Endometrial microvascular endothelial cells (primary cell): ENCODE measurements around the gene CAMTA1. TPM values are rescaled to one million over a fixed set of nuclear protein-coding genes. Genes with fewer than 3 reads are reported as not detected.
"Not testable (repeated sequence)": the region's sequence is repeated elsewhere in the genome, so short reads cannot be mapped to it uniquely, and the experiment has no call there.

Experiments
- in situ Hi-C: cut with HindIII; loops from 2 replicates; pipeline ENCODE4 v1.10.0; 2017; ENCODE audit warnings: low sequenced_read_pairs, low pct_unique_long_range_greater_than_20kb; ENCODE audit errors: inconsistent ontology term
- total RNA-seq: library from RNA; depleted of rRNA; stranded (reverse); fragments of >200 nt; gene quantifications from one replicate; pipeline ENCODE4 v1.2.3, GENCODE V29; 2015; ENCODE audit errors: inconsistent ontology term

CAMTA1 gene
- total RNA-seq, 1 donor from 2014 or later = 89.0 TPM

GRCh38 chr1:7330726-7331125, 545.5 kb downstream of the CAMTA1 start:
- in situ Hi-C loops = not testable (repeated sequence)

GRCh38 chr1:7331926-7332535, 546.8 kb downstream of the CAMTA1 start:
- in situ Hi-C loops = no loop called here

GRCh38 chr1:7333094-7333493, 547.8 kb downstream of the CAMTA1 start:
- in situ Hi-C loops = no loop called here

GRCh38 chr1:7333620-7334019, 548.4 kb downstream of the CAMTA1 start:
- in situ Hi-C loops = no loop called here

GRCh38 chr1:7334475-7335035, 549.3 kb downstream of the CAMTA1 start:
- in situ Hi-C loops = no loop called here

GRCh38 chr1:7335224-7335879, 550.1 kb downstream of the CAMTA1 start:
- in situ Hi-C loops = no loop called here

GRCh38 chr1:7338439-7338838, 553.2 kb downstream of the CAMTA1 start:
- in situ Hi-C loops = no loop called here

- in situ Hi-C loops = no loop called here
These were observed 553.8 kb downstream of the CAMTA1 start for GRCh38 chr1:7339014-7339413.

- in situ Hi-C loops = no loop called here
These were observed 554.7 kb downstream of the CAMTA1 start for GRCh38 chr1:7339953-7340352.

GRCh38 chr1:7341145-7341905, 556.1 kb downstream of the CAMTA1 start:
- in situ Hi-C loops = no loop called here

- in situ Hi-C loops = no loop called here
These were observed 558.6 kb downstream of the CAMTA1 start for GRCh38 chr1:7343882-7344281.

GRCh38 chr1:7344299-7344698, 559.0 kb downstream of the CAMTA1 start:
- in situ Hi-C loops = no loop called here

GRCh38 chr1:7345516-7345915, 560.3 kb downstream of the CAMTA1 start:
- in situ Hi-C loops = no loop called here

- in situ Hi-C loops = no loop called here
These were observed 560.9 kb downstream of the CAMTA1 start for GRCh38 chr1:7346070-7346596.

- in situ Hi-C loops = no loop called here
These were observed 561.6 kb downstream of the CAMTA1 start for GRCh38 chr1:7346600-7347570.

- in situ Hi-C loops = no loop called here
These were observed 562.8 kb downstream of the CAMTA1 start for GRCh38 chr1:7348073-7348472.

- in situ Hi-C loops = no loop called here
These were observed 563.3 kb downstream of the CAMTA1 start for GRCh38 chr1:7348580-7348979.

GRCh38 chr1:7350804-7351203, 565.5 kb downstream of the CAMTA1 start:
- in situ Hi-C loops = no loop called here
